H9 (cell line): ENCODE results near the gene NDUFB8. TPM values are rescaled to one million over a fixed set of nuclear protein-coding genes. Genes with fewer than 3 reads are reported as not detected.

Experiments
- DNase-seq: peaks from one replicate; pipeline ENCODE4 v3.0.0-alpha.2; 2017
- H2AFZ ChIP-seq: one replicate; pipeline ENCODE4 v1.6.1; 2013; ENCODE audit warnings: mild to moderate bottlenecking, low read length, control low read depth, moderate library complexity
- H2AK5ac ChIP-seq: 2 replicates; pipeline ENCODE4 v1.6.1; 2013; ENCODE audit warnings: low read length, control low read depth, mixed read lengths; ENCODE audit not compliant: insufficient read length
- H2BK120ac ChIP-seq: one replicate; pipeline ENCODE4 v1.6.1; 2013; ENCODE audit warnings: low read depth, mild to moderate bottlenecking, low read length, control low read depth, inconsistent platforms; ENCODE audit not compliant: poor library complexity, severe bottlenecking
- H2BK12ac ChIP-seq: 2 replicates; pipeline ENCODE4 v1.6.1; 2013; ENCODE audit warnings: low read length, control low read depth, mixed read lengths, low read depth; ENCODE audit not compliant: insufficient read length
- H2BK15ac ChIP-seq: 2 replicates; pipeline ENCODE4 v1.6.1; 2013; ENCODE audit warnings: low read depth, low read length, control low read depth
- H2BK20ac ChIP-seq: one replicate; pipeline ENCODE4 v1.6.1; 2013; ENCODE audit warnings: low read depth, mild to moderate bottlenecking, low read length, control low read depth, inconsistent platforms; ENCODE audit not compliant: poor library complexity, severe bottlenecking
- H2BK5ac ChIP-seq: 2 replicates; pipeline ENCODE4 v1.6.1; 2013; ENCODE audit warnings: low read length, control low read depth, mixed read lengths; ENCODE audit not compliant: insufficient read length
- H3K14ac ChIP-seq: 2 replicates; pipeline ENCODE4 v1.6.1; 2013; ENCODE audit warnings: low read length, control low read depth; ENCODE audit not compliant: insufficient read depth
- H3K18ac ChIP-seq: 2 replicates; pipeline ENCODE4 v1.6.1; 2013; ENCODE audit warnings: low read depth, mild to moderate bottlenecking, mixed read lengths, low read length, control low read depth; ENCODE audit not compliant: insufficient read length
- H3K23ac ChIP-seq: 2 replicates; pipeline ENCODE4 v1.6.1; 2013; ENCODE audit warnings: low read length, control low read depth, mixed read lengths, low read depth; ENCODE audit not compliant: insufficient read length
- H3K23me2 ChIP-seq: 2 replicates; pipeline ENCODE4 v1.6.1; 2013; ENCODE audit warnings: low read depth, mild to moderate bottlenecking, mixed read lengths, low read length, control low read depth; ENCODE audit not compliant: insufficient read length, poor library complexity, severe bottlenecking
- H3K27ac ChIP-seq: 2 replicates; pipeline ENCODE4 v1.5.1; 2013; ENCODE audit warnings: low read length, control low read depth, mixed read lengths, low read depth; ENCODE audit not compliant: insufficient read length
- H3K27me3 ChIP-seq: 2 replicates; pipeline ENCODE4 v1.6.1; 2013; ENCODE audit warnings: low read length, control low read depth, inconsistent platforms; ENCODE audit not compliant: insufficient read depth
- H3K4ac ChIP-seq: 2 replicates; pipeline ENCODE4 v1.6.1; 2013; ENCODE audit warnings: low read depth, mild to moderate bottlenecking, control low read depth, inconsistent platforms, low read length, moderate library complexity
- H3K4me1 ChIP-seq: 2 replicates; pipeline ENCODE4 v1.6.1; 2013; ENCODE audit warnings: low read length, control low read depth, inconsistent platforms; ENCODE audit not compliant: insufficient read depth
- H3K4me2 ChIP-seq: 2 replicates; pipeline ENCODE4 v1.6.1; 2013; ENCODE audit warnings: low read length, control low read depth, mixed read lengths; ENCODE audit not compliant: insufficient read length, insufficient read depth
- H3K56ac ChIP-seq: 2 replicates; pipeline ENCODE4 v1.6.1; 2013; ENCODE audit warnings: low read depth, mild to moderate bottlenecking, mixed read lengths, low read length, control low read depth; ENCODE audit not compliant: insufficient read length
- H3K79me1 ChIP-seq: 2 replicates; pipeline ENCODE4 v1.6.1; 2013; ENCODE audit warnings: low read depth, mild to moderate bottlenecking, moderate library complexity, low read length, control low read depth, inconsistent platforms; ENCODE audit not compliant: insufficient read depth, poor library complexity, severe bottlenecking
- H3K79me2 ChIP-seq: 2 replicates; pipeline ENCODE4 v1.6.1; 2013; ENCODE audit warnings: low read length, control low read depth, inconsistent platforms; ENCODE audit not compliant: insufficient read depth
- H3K9ac ChIP-seq: 2 replicates; pipeline ENCODE4 v1.6.1; 2013; ENCODE audit warnings: low read length, control low read depth, mixed read lengths; ENCODE audit not compliant: insufficient read length; ENCODE audit errors: extremely low read depth
- H3K9me3 ChIP-seq: one replicate; pipeline ENCODE4 v1.6.1; 2013; ENCODE audit warnings: low read depth, low read length, inconsistent platforms; ENCODE audit not compliant: control insufficient read depth
- H3T11ph ChIP-seq: one replicate; pipeline ENCODE4 v1.6.1; 2013; ENCODE audit warnings: mild to moderate bottlenecking, low read length, control low read depth, inconsistent platforms
- H4K20me1 ChIP-seq: one replicate; pipeline ENCODE4 v1.6.1; 2013; ENCODE audit not compliant: control insufficient read depth, insufficient read length, insufficient read depth
- H4K5ac ChIP-seq: 2 replicates; pipeline ENCODE4 v1.6.1; 2013; ENCODE audit warnings: low read depth, mild to moderate bottlenecking, mixed read lengths, low read length, control low read depth; ENCODE audit not compliant: insufficient read length
- H4K8ac ChIP-seq: replicated peaks from 2 replicates; pipeline ENCODE4 v1.6.1; 2013; ENCODE audit warnings: low read length, control low read depth, mixed read lengths, low read depth; ENCODE audit not compliant: insufficient read length
- H4K91ac ChIP-seq: 2 replicates; pipeline ENCODE4 v1.6.1; 2013; ENCODE audit warnings: low read depth, mild to moderate bottlenecking, moderate library complexity, mixed read lengths, low read length, control low read depth; ENCODE audit not compliant: insufficient read length
- H3K27ac Mint-ChIP-seq, 3 experiments: 2 replicates in 2 of 3; 3 replicates in 1 of 3; pipeline ENCODE4 v1.8.0; 2020 to 2021; ENCODE audit warnings: mixed read lengths in 3 of 3, mild to moderate bottlenecking in 1 of 3, moderate library complexity in 1 of 3
- H3K27me3 Mint-ChIP-seq: 2 replicates; pipeline ENCODE4 v1.8.0; 2021; ENCODE audit warnings: low read depth, mild to moderate bottlenecking, moderate library complexity, mixed read lengths
- H3K36me3 Mint-ChIP-seq, 3 experiments: 2 replicates in 2 of 3; 3 replicates in 1 of 3; pipeline ENCODE4 v1.8.0; 2020 to 2021; ENCODE audit warnings: low read depth in 3 of 3, mixed read lengths in 3 of 3; ENCODE audit not compliant: insufficient read depth in 1 of 3
- H3K4me1 Mint-ChIP-seq, 2 experiments: 2 replicates each; pipeline ENCODE4 v1.8.0; 2020; ENCODE audit warnings: mixed read lengths in 2 of 2
- H3K4me3 Mint-ChIP-seq, 2 experiments: 2 replicates in 1 of 2; 3 replicates in 1 of 2; pipeline ENCODE4 v1.8.0; 2020 to 2021; ENCODE audit warnings: mild to moderate bottlenecking in 2 of 2, mixed read lengths in 2 of 2, moderate library complexity in 1 of 2
- H3K9me3 Mint-ChIP-seq, 2 experiments: 2 replicates in 1 of 2; 3 replicates in 1 of 2; pipeline ENCODE4 v1.8.0; 2020; ENCODE audit warnings: mild to moderate bottlenecking in 2 of 2, mixed read lengths in 2 of 2, moderate library complexity in 1 of 2
- WGBS: extraction: QIAGEN DNeasy Blood & Tissue Kit; methylation state at CpG from one replicate; pipeline ENCODE4 v1.1.7; 2013; ENCODE audit warnings: missing lambda C conversion rate, low lambda C conversion rate, mixed read lengths; ENCODE audit not compliant: insufficient read length; ENCODE audit errors: extremely low coverage; 5-methylcytosine and 5-hydroxymethylcytosine counted together
- total RNA-seq: library from RNA; stranded (reverse); gene quantifications from 2 replicates; pipeline ENCODE4 v1.2.1, GENCODE V29; 2021
- TF ChIP-seq, protein P1 (sequence below): fragments of 200-600 bp; sonication (generic); conservative IDR thresholded peaks from 3 replicates; pipeline ENCODE4 v1.8.0; 2021; ENCODE audit warnings: antibody characterized with exemption, mild to moderate bottlenecking

Gene NDUFB8
- total RNA-seq, 1 experiment from 2014 or later, result 205 TPM

DNA sequence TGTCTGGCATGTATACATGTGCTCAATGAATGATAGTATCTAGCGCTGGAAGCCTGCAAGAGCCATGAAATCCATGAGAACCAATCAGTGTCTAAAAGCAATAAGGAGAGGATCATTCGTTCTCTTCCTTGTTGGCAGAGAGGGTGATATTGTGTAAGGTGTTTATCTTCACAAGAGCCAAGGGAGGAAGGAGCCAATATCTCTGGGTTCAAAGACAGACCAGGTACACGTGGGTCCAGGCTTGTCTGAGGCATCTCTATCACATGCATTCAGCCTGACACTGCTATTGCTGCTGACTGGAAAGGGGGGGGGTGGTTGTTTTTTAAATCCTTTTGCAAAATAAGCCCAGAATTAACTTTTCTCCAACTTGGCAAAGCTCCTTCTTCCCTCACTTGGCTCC, 14.1 kb downstream of the NDUFB8 start:
- H3K27ac ChIP-seq, result no peak overlapping the region

More for the DNA sequence above, 14.1 kb downstream of the NDUFB8 start:
- H3K27ac Mint-ChIP-seq, result no peak overlapping the region
- H3K4me3 Mint-ChIP-seq, result no peak overlapping the region
- Histone ChIP-seq H2BK5ac (no peak overlapping the region), H3K4me1 (no peaks in the 10 kb centered on the region), H3K14ac (no peak overlapping the region), H4K8ac (no peak overlapping the region), H3K4ac (no peak overlapping the region), H2AFZ (no peak overlapping the region), H3K56ac (no peak overlapping the region), H3K79me1 (no peaks in the 10 kb centered on the region), H3K23ac (no peak overlapping the region), H2BK12ac (no peak overlapping the region), H2BK20ac (no peak overlapping the region), H3K18ac (no peak overlapping the region), H3K79me2 (no peaks in the 10 kb centered on the region), H3K9ac (no peak overlapping the region), H2BK120ac (no peak overlapping the region), H4K20me1 (no peaks in the 10 kb centered on the region), H3K23me2 (peaks cover 10% of the 10 kb centered on the region), H3T11ph (no peak overlapping the region), H2BK15ac (no peak overlapping the region), H4K5ac (no peak overlapping the region), H3K4me2 (no peak overlapping the region), H4K91ac (no peak overlapping the region), H3K9me3 (no peaks in the 10 kb centered on the region), H2AK5ac (no peak overlapping the region), H3K27me3 (peaks cover 4% of the 10 kb centered on the region; the same call in 1 of the 2 replicates)
- WGBS, result no CpG with 5 or more reads among the region's 3 CpGs
- DNase-seq, result no peak
- H3K4me1 Mint-ChIP-seq, result peaks cover 9 to 13% of the 10 kb centered on the region in 2 experiments
- TF ChIP-seq, protein P1, sequence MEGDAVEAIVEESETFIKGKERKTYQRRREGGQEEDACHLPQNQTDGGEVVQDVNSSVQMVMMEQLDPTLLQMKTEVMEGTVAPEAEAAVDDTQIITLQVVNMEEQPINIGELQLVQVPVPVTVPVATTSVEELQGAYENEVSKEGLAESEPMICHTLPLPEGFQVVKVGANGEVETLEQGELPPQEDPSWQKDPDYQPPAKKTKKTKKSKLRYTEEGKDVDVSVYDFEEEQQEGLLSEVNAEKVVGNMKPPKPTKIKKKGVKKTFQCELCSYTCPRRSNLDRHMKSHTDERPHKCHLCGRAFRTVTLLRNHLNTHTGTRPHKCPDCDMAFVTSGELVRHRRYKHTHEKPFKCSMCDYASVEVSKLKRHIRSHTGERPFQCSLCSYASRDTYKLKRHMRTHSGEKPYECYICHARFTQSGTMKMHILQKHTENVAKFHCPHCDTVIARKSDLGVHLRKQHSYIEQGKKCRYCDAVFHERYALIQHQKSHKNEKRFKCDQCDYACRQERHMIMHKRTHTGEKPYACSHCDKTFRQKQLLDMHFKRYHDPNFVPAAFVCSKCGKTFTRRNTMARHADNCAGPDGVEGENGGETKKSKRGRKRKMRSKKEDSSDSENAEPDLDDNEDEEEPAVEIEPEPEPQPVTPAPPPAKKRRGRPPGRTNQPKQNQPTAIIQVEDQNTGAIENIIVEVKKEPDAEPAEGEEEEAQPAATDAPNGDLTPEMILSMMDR, result no peak
- peaks cover 46% of the 10 kb centered on the region for H3K27me3 Mint-ChIP-seq
- H3K9me3 Mint-ChIP-seq, result no peaks in the 10 kb centered on the region
- H3K36me3 Mint-ChIP-seq, result no peaks in the 10 kb centered on the region; a peak in 1 of 7 replicates
